ENCODE results near the gene ZSWIM6.

The ZSWIM6 gene

GRCh38 chr5:61491861-61492260 is 159.8 kb downstream of the ZSWIM6 start:
- no peak for DNase-seq

DNA sequence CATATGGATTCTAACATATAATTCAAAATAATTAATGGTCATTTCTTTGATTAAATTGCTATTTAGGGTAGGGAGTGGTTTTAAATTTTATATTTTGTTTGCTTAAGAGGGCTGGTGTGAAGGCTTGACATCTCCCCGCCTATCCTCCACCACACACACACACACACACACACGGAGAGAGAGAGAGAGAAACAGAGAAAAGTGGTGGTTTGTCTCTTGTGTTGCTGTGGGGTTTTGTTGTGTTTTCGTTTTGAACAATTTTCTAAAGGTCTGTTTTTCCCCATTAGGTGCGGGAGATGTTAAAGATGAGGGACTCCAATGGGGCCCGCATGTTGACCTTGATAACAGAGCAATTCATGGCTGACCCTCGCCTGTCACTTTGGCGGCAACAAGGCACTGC is 161.9 kb downstream of the ZSWIM6 start:
- DNase-seq, result no peak

DNA sequence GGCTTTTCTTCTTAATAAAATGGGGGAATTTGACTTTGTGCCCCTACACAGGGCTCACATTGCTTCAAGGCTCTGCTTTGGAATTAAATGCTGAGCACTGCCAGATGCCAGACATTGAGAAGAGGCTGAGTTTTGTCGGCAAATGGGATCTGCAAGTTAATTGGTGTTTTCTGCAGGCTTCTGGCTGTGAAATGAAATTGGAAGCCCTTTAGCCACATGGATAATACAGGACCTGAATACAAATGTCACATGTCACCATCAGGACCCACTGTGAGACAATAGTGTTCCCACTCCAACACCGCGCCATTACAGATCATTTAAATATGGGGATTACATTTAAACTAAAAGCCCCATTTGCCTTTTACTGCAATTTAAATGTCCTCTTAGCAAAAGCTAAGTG is 164.4 kb downstream of the ZSWIM6 start:
- no peak for DNase-seq

- no peak for DNase-seq
These were observed 164.8 kb downstream of the ZSWIM6 start for GRCh38 chr5:61496860-61497259.

DNA sequence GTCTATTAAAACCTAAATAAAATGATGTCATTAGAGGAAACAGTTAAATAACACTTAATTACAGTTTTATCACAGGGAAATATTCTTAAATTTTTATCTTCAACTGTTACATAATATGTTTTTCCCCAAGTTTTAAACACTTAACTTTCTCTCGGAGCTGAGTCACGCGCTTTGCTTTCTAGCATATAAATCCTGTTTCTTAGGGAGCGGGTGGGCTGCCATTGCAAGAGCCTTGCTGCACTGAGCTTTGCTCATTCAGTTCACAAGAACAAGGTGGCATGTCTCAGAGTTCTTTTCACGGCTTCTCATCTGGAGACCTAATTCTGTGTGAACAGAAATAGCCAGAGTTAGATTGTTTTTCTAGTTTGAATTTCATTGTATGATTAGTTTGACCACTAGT is 166.1 kb downstream of the ZSWIM6 start:
- no peak for DNase-seq

DNA sequence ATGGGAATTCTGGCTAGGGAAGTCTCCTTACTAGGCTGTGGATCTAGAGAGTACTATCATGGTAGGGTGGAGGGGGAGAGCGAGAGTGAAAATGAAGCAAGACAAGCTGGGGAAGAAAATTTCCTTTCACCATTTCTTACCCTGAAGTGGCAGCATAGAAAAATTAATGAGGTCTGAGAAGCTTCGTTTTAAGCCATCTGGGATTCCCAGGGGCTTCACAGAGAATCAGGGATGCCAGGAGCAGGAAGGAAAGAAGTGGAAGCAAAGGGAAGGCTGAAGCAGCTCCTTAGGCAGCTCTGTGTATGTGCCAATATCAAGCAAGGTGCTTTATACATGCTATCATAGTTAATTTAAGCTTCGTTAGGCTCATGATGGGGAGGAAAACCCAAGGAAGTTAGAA is 169.9 kb downstream of the ZSWIM6 start:
- no peak for DNase-seq

GRCh38 chr5:61504143-61504770 is 172.2 kb downstream of the ZSWIM6 start:
- DNase-seq, result no peak

- no peak for DNase-seq
These were observed 173.2 kb downstream of the ZSWIM6 start for GRCh38 chr5:61505281-61505680.

DNA sequence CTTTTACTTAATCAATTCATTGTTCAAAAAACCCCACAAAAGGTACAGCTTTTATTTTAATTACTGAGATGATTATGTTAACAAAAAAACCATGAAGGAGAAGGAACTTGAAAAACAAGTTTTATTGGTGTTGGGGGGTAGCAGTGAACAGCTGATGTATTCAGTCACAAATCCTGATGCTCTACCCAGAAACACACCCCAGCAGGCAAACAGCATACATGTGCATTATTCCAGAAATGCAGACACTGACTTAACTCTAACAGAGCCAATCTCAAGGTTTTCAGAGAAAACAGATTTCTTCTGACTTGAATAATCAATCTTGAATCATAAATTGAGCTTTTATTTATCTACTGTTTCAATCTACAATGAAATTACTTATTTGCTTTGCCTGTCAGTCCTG is 175.2 kb downstream of the ZSWIM6 start:
- DNase-seq, result no peak

- DNase-seq, result no peak
These were observed 184.9 kb downstream of the ZSWIM6 start for GRCh38 chr5:61516946-61517345.

DNA sequence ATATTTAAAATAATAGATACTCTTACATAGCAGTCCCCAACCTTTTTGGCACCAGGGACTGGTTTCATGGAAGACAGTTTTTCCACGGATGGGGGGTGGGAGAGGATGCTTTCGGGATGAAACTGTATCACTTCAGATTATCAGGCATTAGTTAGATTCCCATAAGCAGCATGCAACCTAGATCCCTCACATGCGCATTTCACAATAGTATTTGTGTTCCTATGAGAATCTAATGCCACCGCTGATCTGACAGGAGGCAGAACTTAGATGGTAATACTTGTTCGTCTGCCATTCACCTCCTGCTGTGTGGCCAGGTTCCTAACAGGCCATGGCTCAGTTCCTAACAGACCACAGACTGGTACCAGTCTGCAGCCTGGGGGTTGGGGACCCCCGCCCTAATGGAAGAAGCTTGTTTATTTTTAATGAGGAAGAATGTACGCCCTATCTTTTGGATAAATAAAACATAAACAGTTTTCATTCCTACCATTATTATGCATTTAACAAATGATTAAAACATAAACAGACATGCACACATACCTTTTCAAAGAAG is 187.7 kb downstream of the ZSWIM6 start:
- no peak for DNase-seq

- no peak for DNase-seq
These were observed 191.0 kb downstream of the ZSWIM6 start for GRCh38 chr5:61523073-61523472.

DNA sequence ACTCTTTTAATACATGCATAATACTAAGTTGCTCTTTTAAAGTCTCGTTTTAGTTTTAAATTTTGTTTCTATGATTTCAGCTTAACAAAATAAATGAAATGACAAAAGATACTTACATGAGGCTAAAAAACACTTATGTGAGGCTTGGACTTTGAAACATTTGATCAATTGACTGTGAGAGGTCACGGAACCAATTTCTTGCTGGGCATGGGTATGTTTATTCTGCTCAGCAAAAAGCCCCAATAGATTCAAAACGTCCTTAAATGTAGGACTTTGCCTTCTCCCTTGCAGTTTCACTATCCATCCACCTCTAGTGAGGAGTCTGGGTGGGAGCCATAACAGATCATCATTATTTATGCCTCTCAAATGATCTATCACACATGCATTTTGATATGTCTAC is 191.9 kb downstream of the ZSWIM6 start:
- DNase-seq, result no peak

DNA sequence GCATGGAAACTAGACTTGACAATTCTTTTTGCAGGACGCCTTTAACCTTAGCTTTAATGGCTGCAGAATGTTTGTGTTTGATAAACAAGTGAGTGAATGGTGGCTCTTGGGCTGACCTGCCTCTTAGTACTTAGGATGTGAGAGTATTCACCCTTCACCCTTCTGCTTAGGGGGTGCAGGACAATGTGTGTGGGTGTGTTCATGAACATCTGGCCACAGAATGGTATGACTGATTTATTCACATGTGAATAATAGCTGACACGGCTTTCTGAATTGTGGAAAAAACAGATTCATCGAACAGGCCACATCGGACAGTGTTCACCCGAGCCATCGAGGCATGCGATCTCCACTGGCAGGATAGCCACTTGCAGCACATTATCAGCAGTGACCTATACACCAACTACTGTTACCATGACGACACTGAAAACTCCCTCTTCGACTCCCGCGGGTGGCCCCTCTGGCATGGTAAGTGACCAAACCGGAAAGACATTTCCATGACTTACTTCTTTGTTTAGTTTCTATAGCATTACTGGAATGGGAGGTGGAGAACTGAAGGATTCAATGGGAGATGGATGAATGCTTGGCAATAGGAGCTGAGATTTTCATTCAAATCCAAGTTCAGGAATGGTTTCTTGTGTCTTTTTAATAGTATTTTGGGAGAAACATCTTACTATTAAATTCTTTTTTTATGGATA is 193.6 kb downstream of the ZSWIM6 start:
- DNase-seq, result no peak

DNA sequence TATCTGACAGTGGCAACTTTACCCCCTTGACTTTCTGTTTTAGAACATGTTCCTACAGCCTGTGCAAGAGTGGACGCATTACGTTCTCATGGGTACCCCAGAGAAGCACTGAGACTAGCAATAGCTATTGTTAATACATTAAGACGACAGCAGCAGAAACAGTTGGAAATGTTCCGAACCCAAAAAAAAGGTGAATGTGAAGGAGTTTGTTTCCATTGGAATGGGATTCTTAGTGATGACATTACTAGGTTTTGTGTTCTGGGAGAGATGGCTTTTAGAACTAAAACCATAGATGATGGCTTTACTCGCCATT is 194.1 kb downstream of the ZSWIM6 start:
- DNase-seq, result no peak

- no peak for DNase-seq
These were observed 200.9 kb downstream of the ZSWIM6 start for GRCh38 chr5:61532983-61533382.

DNA sequence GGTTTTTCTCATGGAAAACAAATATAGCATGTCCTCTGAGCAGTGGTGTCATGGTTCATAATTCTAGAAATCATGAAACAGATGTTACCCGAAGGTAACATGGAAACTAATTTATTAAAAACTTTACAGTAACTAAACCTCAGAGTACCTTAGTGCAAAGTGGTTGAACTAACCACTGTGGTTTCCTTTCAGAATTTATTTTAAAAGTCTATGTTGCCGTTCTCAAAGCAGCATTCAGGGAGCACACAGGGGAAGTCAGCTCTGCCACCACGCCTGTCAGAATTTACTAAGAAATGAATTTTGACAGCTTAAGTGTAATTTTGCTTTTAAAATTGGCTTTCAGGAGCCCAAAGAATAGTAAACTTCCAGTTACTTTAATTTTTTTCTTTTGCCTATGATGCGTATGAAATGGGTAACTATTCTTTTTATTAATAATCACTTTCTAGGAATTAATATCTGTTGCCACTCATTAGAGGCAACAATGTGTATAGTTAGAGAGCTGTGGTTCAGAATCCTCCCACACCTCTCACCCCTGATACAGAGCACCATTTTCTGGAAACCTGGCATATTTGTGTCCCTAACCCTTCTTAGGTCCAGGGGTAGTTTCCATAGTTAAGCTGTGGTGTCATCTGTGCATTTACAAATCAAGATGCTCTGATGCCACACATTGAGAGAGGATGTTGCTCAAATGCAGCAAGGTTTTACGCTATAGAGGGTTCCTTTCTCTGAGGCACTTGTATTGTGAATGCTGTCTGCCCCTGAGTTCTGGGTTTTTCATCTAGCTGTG is 202.6 kb downstream of the ZSWIM6 start:
- no peak for DNase-seq

DNA sequence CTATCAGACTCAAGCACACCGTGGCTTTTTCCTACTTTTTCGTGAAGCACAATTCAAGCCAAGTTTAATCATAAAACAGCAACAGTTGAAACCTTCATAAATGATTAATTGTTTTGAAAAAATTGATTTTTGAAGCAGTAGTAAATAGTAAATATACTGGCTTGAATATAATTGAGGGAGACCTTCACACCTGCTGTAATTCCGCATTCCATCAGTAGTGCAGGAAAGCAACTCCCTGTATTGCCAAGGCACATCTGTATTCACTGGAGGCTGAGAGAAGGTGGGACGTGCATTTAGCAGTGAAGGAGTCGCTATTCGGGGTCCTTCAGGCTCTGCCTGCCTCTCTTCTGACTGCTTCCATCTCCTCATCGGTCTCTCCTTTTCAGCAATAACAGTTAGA is 203.8 kb downstream of the ZSWIM6 start:
- DNase-seq, result no peak

- DNase-seq, result no peak
These were observed 204.9 kb downstream of the ZSWIM6 start for GRCh38 chr5:61536922-61537321.

DNA sequence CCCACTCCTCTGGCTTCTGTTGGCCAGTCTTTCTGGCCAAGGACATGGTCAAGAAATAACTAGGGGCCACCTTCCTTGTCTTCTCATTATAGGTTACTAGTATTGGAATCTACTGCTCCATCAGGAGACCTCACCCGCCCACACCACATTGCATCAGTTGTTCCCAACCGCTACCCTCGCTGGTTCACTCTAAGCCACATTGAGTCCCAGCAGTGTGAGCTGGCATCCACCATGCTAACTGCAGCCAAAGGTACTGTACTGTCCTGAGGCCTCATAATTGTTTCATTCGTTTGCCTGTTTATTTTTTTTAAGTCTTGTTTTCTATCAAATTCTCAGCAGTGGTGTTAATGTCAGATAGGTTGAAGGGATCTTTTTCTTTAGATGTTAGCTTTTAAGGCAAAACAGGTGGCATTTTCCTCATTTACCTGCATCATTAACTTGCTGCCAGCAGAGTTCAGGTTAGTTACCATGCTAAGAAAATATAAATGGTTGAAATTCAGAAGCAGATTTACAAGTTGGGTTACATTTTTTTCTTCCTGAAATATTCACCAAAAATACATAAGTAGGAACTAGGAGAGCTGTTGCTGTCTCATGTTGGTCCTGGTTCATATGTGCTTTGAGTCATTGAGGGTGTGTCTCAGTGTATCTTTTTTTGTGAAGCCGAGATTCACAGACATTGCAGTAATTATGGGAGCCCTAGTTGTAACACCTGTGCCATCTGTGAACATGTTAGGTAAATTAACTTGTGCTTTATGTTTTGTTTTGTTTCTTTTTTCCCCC is 206.9 kb downstream of the ZSWIM6 start:
- no peak for DNase-seq

DNA sequence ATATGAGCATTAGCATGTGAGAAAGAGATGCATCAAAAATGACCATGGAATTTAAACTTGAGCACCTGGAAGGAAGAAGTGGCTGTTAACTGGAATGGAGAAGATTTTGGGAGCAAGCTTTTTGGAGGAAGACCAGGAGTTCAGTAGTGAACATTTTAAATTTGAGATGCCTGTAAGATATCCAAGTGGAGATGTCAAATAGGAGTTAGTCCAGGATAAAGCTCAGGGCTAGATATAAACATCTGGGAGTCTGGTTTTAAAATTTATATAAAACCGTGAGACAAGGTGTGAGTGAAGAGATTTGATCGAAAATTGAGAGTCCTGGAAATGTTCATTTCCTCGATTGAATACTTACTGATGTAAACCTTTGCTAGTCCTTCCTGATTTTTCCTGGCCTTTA is 217.5 kb downstream of the ZSWIM6 start:
- no peak for DNase-seq

DNA sequence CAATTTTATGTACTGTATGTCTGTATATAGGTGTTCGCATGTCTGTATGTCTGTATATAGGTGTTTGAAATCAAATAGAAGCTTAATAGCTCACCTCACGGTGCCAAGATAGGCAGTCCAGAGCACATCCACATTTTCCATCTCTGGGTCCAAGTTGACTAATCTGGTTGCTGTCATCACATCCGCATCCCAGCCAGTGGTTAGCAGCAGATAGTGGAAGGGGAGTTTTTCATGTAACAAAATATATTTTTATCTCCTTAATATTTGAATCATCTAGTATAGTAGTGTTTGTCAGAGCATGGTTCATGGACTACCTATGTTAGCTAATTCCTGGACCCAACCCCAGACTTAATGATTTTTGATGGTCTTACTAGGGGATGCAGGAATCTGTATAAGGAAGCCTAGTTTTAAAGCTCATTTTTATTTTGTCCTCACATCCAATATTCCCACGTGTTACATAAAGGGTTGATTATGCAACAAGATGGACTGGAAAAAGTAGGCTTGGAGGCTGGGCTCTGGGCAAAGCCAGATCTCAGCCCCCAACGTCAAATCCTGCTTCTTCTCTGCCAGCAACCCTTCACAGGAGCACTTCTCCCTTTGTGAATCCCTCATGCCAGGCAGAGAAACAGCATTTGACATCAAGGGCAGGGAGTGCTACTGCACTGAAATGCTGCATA is 219.7 kb downstream of the ZSWIM6 start:
- no peak for DNase-seq

DNA sequence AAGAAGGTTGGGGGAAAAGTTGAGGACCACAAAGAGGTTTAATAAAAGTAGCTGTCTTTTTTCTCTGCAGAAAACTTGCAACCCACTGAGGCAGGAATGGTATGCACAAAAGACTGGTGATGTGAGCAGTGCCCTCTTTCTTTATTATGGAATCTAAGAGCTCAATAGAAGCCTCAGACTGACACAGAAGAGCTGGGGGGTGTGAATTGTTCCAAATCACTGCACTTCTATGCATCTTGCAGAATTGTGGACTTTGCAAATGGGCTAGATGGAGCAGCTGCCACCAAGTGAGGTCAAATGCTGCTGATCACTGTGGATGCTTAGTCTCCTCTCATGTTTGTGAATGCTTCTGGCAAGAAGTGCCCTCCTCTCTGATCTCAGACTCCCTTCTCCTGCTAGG is 227.1 kb downstream of the ZSWIM6 start:
- no peak for DNase-seq
